Upper lobe of right lung (tissue), 1 donor: Measurements from ENCODE around the gene TGOLN2. TPM values are rescaled to one million over a fixed set of nuclear protein-coding genes. Genes with fewer than 3 reads are reported as not detected.
"Not testable (repeated sequence)": the region's sequence is repeated elsewhere in the genome, so short reads cannot be mapped to it uniquely, and the experiment has no call there.

ENCODE experiments used
- ATAC-seq: fragments of 200-7000 bp; cut with Tn5 transposase; one replicate; pipeline ENCODE4 v1.9.1; 2020; ENCODE audit warnings: mild to moderate bottlenecking, moderate library complexity
- DNase-seq: peaks from one replicate; pipeline ENCODE4 v3.0.0-alpha.2; 2020
- H3K27ac ChIP-seq: fragments of 200-600 bp; one replicate; pipeline ENCODE4 v1.8.0; 2022
- H3K27me3 ChIP-seq: fragments of 200-600 bp; one replicate; pipeline ENCODE4 v1.8.0; 2022; ENCODE audit warnings: mild to moderate bottlenecking
- H3K36me3 ChIP-seq: fragments of 200-600 bp; one replicate; pipeline ENCODE4 v1.8.0; 2022
- H3K4me1 ChIP-seq: fragments of 200-600 bp; one replicate; pipeline ENCODE4 v1.8.0; 2022
- H3K4me3 ChIP-seq: fragments of 200-600 bp; one replicate; pipeline ENCODE4 v1.8.0; 2022; ENCODE audit warnings: mild to moderate bottlenecking
- H3K9me3 ChIP-seq: fragments of 200-600 bp; one replicate; pipeline ENCODE4 v1.8.0; 2022
- CTCF ChIP-seq: fragments of 200-600 bp; IDR thresholded peaks from one replicate; pipeline ENCODE4 v1.8.0; 2022; ENCODE audit warnings: antibody characterized with exemption
- intact Hi-C: fragments of 100-400 bp; cut with DNase I; formaldehyde crosslinking; loops from one replicate; pipeline ENCODE4 v1.11.0; 2022
- total RNA-seq: library from RNA; stranded (reverse); fragmentation: NEBNext Ultra II Directional; extraction: Animal tissue kit (Norgen Biotek cat#: 25700); gene quantifications from one replicate; pipeline ENCODE4 v1.2.1, GENCODE V29; 2021
- donor health status: DM: no; HTN: yes; CAD: no; lungs with severe emphysema.

Gene TGOLN2
- total RNA-seq, 1 donor from 2014 or later: 156 TPM

- peaks cover 39% of the 10 kb centered on the region for H3K36me3 ChIP-seq
- peak overlapping the region; percentile 87 for H3K4me3 ChIP-seq
- no peaks in the 10 kb centered on the region for H3K9me3 ChIP-seq
- intact Hi-C loops: no loop called here
- H3K27ac ChIP-seq: peak overlapping the region; percentile 94
- DNase-seq: no peak
- H3K27me3 ChIP-seq: no peaks in the 10 kb centered on the region
- H3K4me1 ChIP-seq: peaks cover 26% of the 10 kb centered on the region
- no peak for ATAC-seq
- no peak for TF ChIP-seq CTCF
These were observed 27.3 kb upstream of the TGOLN2 start for GRCh38 chr2:85355073-85355410.

GRCh38 chr2:85354286-85355072, 26.7 kb upstream of the TGOLN2 start, which contains the start of the genes ELMOD3 and RETSAT:
Gene ELMOD3 (plus strand): TSS chr2:85354769. CDS start chr2:85357199, 2,430 bp downstream.
Gene RETSAT (minus strand): TSS chr2:85354528. CDS start chr2:85354507, 21 bp downstream.
- intact Hi-C loops: no loop called here
- H3K4me3 ChIP-seq: peak within 1 kb of the TSS; percentile 87
- H3K27me3 ChIP-seq: no peaks in the 10 kb centered on the region
- peaks cover 26% of the 10 kb centered on the region for H3K4me1 ChIP-seq
- peak; percentile 97 for DNase-seq
- peak within 1 kb of the TSS; percentile 94 for H3K27ac ChIP-seq
- no peaks in the 10 kb centered on the region for H3K9me3 ChIP-seq
- TF ChIP-seq CTCF: no peak
- ATAC-seq: peak; percentile 98
- peaks cover 39% of the 10 kb centered on the region for H3K36me3 ChIP-seq

- ATAC-seq (peak; percentile 51), DNase-seq (peak; percentile 78)
- H3K36me3 ChIP-seq: peaks cover 39% of the 10 kb centered on the region
- intact Hi-C loops: no loop called here
- H3K4me3 ChIP-seq: peak overlapping the region; percentile 87
- peaks cover 26% of the 10 kb centered on the region for H3K4me1 ChIP-seq
- H3K27me3 ChIP-seq: no peaks in the 10 kb centered on the region
- peak overlapping the region; percentile 94 for H3K27ac ChIP-seq
- no peak for TF ChIP-seq CTCF
- no peaks in the 10 kb centered on the region for H3K9me3 ChIP-seq
These were observed 26.1 kb upstream of the TGOLN2 start for GRCh38 chr2:85353876-85354285.

- TF ChIP-seq CTCF: no peak
- DNase-seq (no peak), ATAC-seq (no peak)
- intact Hi-C loops: no loop called here
- Histone ChIP-seq H3K9me3 (no peaks in the 10 kb centered on the region), H3K27ac (no peak overlapping the region), H3K27me3 (no peaks in the 10 kb centered on the region), H3K4me1 (peaks cover 2% of the 10 kb centered on the region), H3K36me3 (peaks cover 63% of the 10 kb centered on the region), H3K4me3 (no peak overlapping the region)
These were observed 19.8 kb upstream of the TGOLN2 start for GRCh38 chr2:85347599-85347998.

GRCh38 chr2:85344356-85344954, 16.7 kb upstream of the TGOLN2 start:
- H3K27me3 ChIP-seq: no peaks in the 10 kb centered on the region
- intact Hi-C loops: no loop called here
- no peak for DNase-seq
- H3K4me3 ChIP-seq: no peak overlapping the region
- H3K9me3 ChIP-seq: no peaks in the 10 kb centered on the region
- H3K36me3 ChIP-seq: peaks cover 46% of the 10 kb centered on the region
- TF ChIP-seq CTCF: no peak
- H3K4me1 ChIP-seq: no peaks in the 10 kb centered on the region
- H3K27ac ChIP-seq: no peak overlapping the region
- ATAC-seq: no peak

GRCh38 chr2:85343207-85343895, 15.6 kb upstream of the TGOLN2 start:
- H3K27ac ChIP-seq, intact Hi-C loops, H3K4me1 ChIP-seq, DNase-seq, H3K4me3 ChIP-seq, H3K27me3 ChIP-seq, H3K9me3 ChIP-seq: not testable (repeated sequence)
- H3K36me3 ChIP-seq: peaks cover 35% of the 10 kb centered on the region
- ATAC-seq: peak; percentile 23
